ENCODE measurements around the gene TMEM139.
A peak's percentile ranks its signal among the peaks of the same experiment; 100 is the strongest.

TMEM139 gene

GRCh38 chr7:143284591-143285469 is at the start of gene TMEM139:
Gene TMEM139 (plus strand): TSS chr7:143284958. CDS start chr7:143285958, 1,000 bp downstream.
- no peaks in the 10 kb centered on the region for H3K36me3 Mint-ChIP-seq
- peak within 1 kb of the TSS; percentile 86 for H3K27ac Mint-ChIP-seq
- H3K9me3 Mint-ChIP-seq: no peaks in the 10 kb centered on the region
- ATAC-seq (ENCODE audit: low read depth) (no peak), DNase-seq (ENCODE audit: low spot score in 2 of 2) (no peak)
- H3K4me1 Mint-ChIP-seq: peaks cover 39% of the 10 kb centered on the region
- no peaks in the 10 kb centered on the region for H3K27me3 Mint-ChIP-seq
- H3K4me3 Mint-ChIP-seq: peak within 1 kb of the TSS; percentile 70

GRCh38 chr7:143235561-143235960 is 49.2 kb upstream of the TMEM139 start:
- DNase-seq (ENCODE audit: low spot score in 2 of 2) (no peak), ATAC-seq (ENCODE audit: low read depth) (no peak)
- Mint-ChIP-seq H3K27me3 (peaks cover 11% of the 10 kb centered on the region), H3K4me3 (no peak overlapping the region), H3K4me1 (no peaks in the 10 kb centered on the region), H3K36me3 (peaks cover 13% of the 10 kb centered on the region), H3K27ac (no peak overlapping the region), H3K9me3 (peaks cover 17% of the 10 kb centered on the region)

- no peak overlapping the region for H3K4me3 Mint-ChIP-seq
- H3K9me3 Mint-ChIP-seq: peaks cover 17% of the 10 kb centered on the region
- H3K27ac Mint-ChIP-seq: no peak overlapping the region
- DNase-seq (ENCODE audit: low spot score in 2 of 2): no peak
- peaks cover 13% of the 10 kb centered on the region for H3K36me3 Mint-ChIP-seq
- H3K27me3 Mint-ChIP-seq: peaks cover 11% of the 10 kb centered on the region
- no peaks in the 10 kb centered on the region for H3K4me1 Mint-ChIP-seq
- ATAC-seq (ENCODE audit: low read depth): no peak
Measured at GRCh38 chr7:143236408-143236990, 48.3 kb upstream of the TMEM139 start.

GRCh38 chr7:143237366-143237765 is 47.4 kb upstream of the TMEM139 start:
- Mint-ChIP-seq H3K4me3 (no peak overlapping the region), H3K27me3 (peaks cover 15% of the 10 kb centered on the region), H3K36me3 (peaks cover 15% of the 10 kb centered on the region), H3K27ac (no peak overlapping the region), H3K4me1 (no peaks in the 10 kb centered on the region), H3K9me3 (peaks cover 17% of the 10 kb centered on the region)
- DNase-seq (ENCODE audit: low spot score in 2 of 2): no peak
- ATAC-seq (ENCODE audit: low read depth): no peak

- H3K9me3 Mint-ChIP-seq: peaks cover 17% of the 10 kb centered on the region
- no peak for DNase-seq (ENCODE audit: low spot score in 2 of 2)
- H3K27me3 Mint-ChIP-seq: peaks cover 15% of the 10 kb centered on the region
- no peak overlapping the region for H3K27ac Mint-ChIP-seq
- H3K4me3 Mint-ChIP-seq: no peak overlapping the region
- peaks cover 15% of the 10 kb centered on the region for H3K36me3 Mint-ChIP-seq
- no peaks in the 10 kb centered on the region for H3K4me1 Mint-ChIP-seq
- ATAC-seq (ENCODE audit: low read depth): no peak
Measured at GRCh38 chr7:143238289-143238980, 46.3 kb upstream of the TMEM139 start.

GRCh38 chr7:143239813-143240212 is 44.9 kb upstream of the TMEM139 start:
- DNase-seq (ENCODE audit: low spot score in 2 of 2) (no peak), ATAC-seq (ENCODE audit: low read depth) (no peak)
- Mint-ChIP-seq H3K36me3 (peaks cover 15% of the 10 kb centered on the region), H3K4me1 (no peaks in the 10 kb centered on the region), H3K9me3 (peaks cover 17% of the 10 kb centered on the region), H3K4me3 (no peak overlapping the region), H3K27me3 (peaks cover 15% of the 10 kb centered on the region), H3K27ac (no peak overlapping the region)

- Mint-ChIP-seq H3K27ac (no peak overlapping the region), H3K27me3 (peaks cover 12% of the 10 kb centered on the region), H3K36me3 (peaks cover 12% of the 10 kb centered on the region), H3K4me1 (no peaks in the 10 kb centered on the region), H3K9me3 (peaks cover 13% of the 10 kb centered on the region), H3K4me3 (no peak overlapping the region)
- ATAC-seq (ENCODE audit: low read depth) (peak; percentile 90), DNase-seq (ENCODE audit: low spot score in 2 of 2) (peak; percentile 45 to 65)
Measured at GRCh38 chr7:143240291-143241168, 44.2 kb upstream of the TMEM139 start.

- H3K4me1 Mint-ChIP-seq: peaks cover 8% of the 10 kb centered on the region
- H3K9me3 Mint-ChIP-seq: peaks cover 1% of the 10 kb centered on the region
- peaks cover 5% of the 10 kb centered on the region for H3K27me3 Mint-ChIP-seq
Measured at GRCh38 chr7:143242306-143242705, 42.5 kb upstream of the TMEM139 start.

GRCh38 chr7:143243111-143243510 is 41.6 kb upstream of the TMEM139 start:
- peaks cover 3% of the 10 kb centered on the region for H3K36me3 Mint-ChIP-seq

More at GRCh38 chr7:143242306-143242705, 42.5 kb upstream of the TMEM139 start:
- no peak overlapping the region for H3K4me3 Mint-ChIP-seq
- H3K27ac Mint-ChIP-seq: no peak overlapping the region
- peaks cover 3% of the 10 kb centered on the region for H3K36me3 Mint-ChIP-seq
- ATAC-seq (ENCODE audit: low read depth) (no peak), DNase-seq (ENCODE audit: low spot score in 2 of 2) (no peak)

GRCh38 chr7:143243614-143244013 is 41.1 kb upstream of the TMEM139 start:
- DNase-seq (ENCODE audit: low spot score in 2 of 2): no peak
- Mint-ChIP-seq H3K9me3 (no peaks in the 10 kb centered on the region), H3K4me1 (peaks cover 10% of the 10 kb centered on the region), H3K4me3 (no peak overlapping the region), H3K27ac (no peak overlapping the region), H3K36me3 (peaks cover 3% of the 10 kb centered on the region), H3K27me3 (peaks cover 5% of the 10 kb centered on the region)
- ATAC-seq (ENCODE audit: low read depth): no peak

More at GRCh38 chr7:143243111-143243510, 41.6 kb upstream of the TMEM139 start:
- Mint-ChIP-seq H3K4me1 (peaks cover 9% of the 10 kb centered on the region), H3K27ac (no peak overlapping the region), H3K4me3 (no peak overlapping the region), H3K9me3 (no peaks in the 10 kb centered on the region), H3K27me3 (peaks cover 5% of the 10 kb centered on the region)
- no peak for ATAC-seq (ENCODE audit: low read depth)
- no peak for DNase-seq (ENCODE audit: low spot score in 2 of 2)

- Mint-ChIP-seq H3K27me3 (peaks cover 4% of the 10 kb centered on the region), H3K9me3 (peaks cover 2% of the 10 kb centered on the region), H3K4me1 (peaks cover 12% of the 10 kb centered on the region), H3K36me3 (peaks cover 4% of the 10 kb centered on the region), H3K27ac (no peak overlapping the region), H3K4me3 (no peak overlapping the region)
- ATAC-seq (ENCODE audit: low read depth) (no peak), DNase-seq (ENCODE audit: low spot score in 2 of 2) (no peak)
Measured at GRCh38 chr7:143244321-143244720, 40.4 kb upstream of the TMEM139 start.

- Mint-ChIP-seq H3K27me3 (peaks cover 4% of the 10 kb centered on the region), H3K4me3 (no peak overlapping the region), H3K4me1 (peaks cover 17% of the 10 kb centered on the region), H3K36me3 (peaks cover 8% of the 10 kb centered on the region), H3K27ac (no peak overlapping the region), H3K9me3 (peaks cover 7% of the 10 kb centered on the region)
- DNase-seq (ENCODE audit: low spot score in 2 of 2) (no peak), ATAC-seq (ENCODE audit: low read depth) (no peak)
Measured at GRCh38 chr7:143245123-143245522, 39.6 kb upstream of the TMEM139 start.

- no peak overlapping the region for H3K4me3 Mint-ChIP-seq
Measured at GRCh38 chr7:143247372-143247771, 37.4 kb upstream of the TMEM139 start.

More at GRCh38 chr7:143247372-143247771, 37.4 kb upstream of the TMEM139 start:
- H3K27ac Mint-ChIP-seq: no peak overlapping the region
- peaks cover 30% of the 10 kb centered on the region for H3K4me1 Mint-ChIP-seq
- H3K36me3 Mint-ChIP-seq: peaks cover 7% of the 10 kb centered on the region
- DNase-seq (ENCODE audit: low spot score in 2 of 2): no peak
- no peak for ATAC-seq (ENCODE audit: low read depth)
- H3K9me3 Mint-ChIP-seq: peaks cover 7% of the 10 kb centered on the region
- H3K27me3 Mint-ChIP-seq: no peaks in the 10 kb centered on the region
